ENCODE measurements around the gene CLDN1. TPM values are rescaled to one million over a fixed set of nuclear protein-coding genes. Genes with fewer than 3 reads are reported as not detected.

Gene CLDN1
- total RNA-seq, 1 donor from 2014 or later, result 0.39 TPM

DNA sequence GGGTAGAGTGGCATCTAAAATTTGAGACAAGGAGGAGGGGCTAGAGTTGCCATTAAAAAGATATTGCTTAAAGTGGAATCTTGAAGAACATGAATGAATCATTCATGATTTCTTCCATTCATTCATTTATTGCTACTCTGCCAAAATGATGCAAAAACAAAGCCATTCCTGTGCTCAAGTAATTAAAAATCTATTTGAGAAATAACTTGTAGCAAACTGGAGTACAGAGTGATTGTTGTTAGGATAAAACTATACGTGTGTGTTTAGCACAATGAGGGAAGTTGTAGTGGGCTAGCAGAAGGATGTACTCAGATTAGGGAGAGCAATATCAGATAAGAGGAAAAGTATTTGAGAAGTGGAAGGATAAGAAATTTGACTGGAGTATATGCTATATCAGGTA, 11.7 kb upstream of the CLDN1 start:
- intact Hi-C loops (cut with micrococcal nuclease), result no loop called here

DNA sequence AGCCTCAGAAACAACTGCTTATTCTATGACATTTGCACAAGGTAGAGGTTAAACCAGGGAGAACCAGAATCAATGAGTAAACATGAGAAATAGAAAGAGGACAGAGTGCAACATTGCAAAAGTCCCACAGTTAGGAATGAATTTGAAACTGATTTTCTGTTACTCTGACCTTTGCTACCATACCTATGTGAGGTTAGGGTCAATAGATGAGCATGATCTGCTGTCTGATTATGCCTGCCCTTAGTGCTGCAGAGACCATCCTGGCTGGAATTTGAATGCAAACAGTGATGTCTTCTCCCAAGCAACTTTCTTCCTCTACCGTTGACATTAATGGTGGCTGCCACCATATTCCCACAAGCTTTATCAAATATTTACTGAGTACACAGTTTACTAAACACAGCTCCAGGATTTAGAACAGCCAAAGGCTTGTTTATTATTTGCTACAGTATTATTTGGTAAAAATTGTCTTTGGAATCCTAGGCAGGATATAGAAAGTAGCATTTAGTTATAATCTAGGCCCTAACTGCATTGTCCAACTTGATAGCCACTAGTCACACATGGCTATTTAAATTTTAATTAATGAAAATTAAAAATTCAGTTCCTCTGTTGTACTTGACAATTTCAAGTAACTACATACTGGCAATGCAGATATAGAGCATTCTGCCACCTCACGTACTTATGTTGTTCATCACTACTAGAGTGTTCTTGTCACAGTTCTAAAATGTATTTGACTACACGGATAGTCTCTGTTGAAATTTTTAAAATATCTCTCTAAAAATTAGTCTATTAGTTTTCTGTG, 8.9 kb upstream of the CLDN1 start:
- intact Hi-C loops (cut with micrococcal nuclease), result no loop called here

DNA sequence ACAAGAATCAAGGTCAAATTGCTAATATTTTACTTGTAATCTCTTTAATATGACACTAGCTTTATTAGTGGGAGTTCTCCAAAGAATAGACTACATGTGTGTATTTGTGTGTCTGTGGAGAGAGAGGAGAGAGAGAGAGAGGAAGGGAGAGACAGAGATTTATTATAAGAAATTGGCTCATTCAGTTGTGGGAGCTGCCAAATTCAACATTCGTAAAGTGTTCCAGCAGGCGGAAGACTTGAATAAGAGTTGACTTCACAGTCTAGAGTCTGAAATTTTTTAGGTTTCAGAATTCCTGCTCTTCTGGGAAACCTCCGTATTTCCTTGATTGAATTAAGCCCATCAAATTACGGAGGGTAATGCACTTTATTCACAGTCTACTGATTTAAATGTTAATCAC, 4.7 kb upstream of the CLDN1 start:
- intact Hi-C loops (cut with micrococcal nuclease), result loop anchor here (10.0 kb wide), 1 partner anchor 972 kb away; no protein-coding TSS in a partner anchor

DNA sequence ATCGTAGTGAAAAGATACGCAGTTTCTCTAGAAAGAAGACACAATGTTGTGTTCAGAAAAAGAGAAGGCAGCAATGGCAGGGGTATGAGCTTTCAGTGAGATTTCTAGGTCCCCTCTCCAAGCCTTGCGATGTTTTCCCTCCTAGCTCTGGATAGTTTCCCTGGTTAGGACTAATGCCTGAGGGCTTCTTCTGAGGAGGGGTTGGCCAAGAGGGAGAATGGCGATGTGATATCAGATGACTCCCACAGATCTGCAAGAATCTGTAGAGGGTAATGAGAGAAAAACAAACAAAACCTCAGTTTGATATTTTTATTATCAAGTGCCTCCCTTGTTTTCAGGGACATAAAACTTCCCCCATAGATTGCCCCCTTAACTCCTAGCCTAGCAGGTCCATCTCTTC, 4.1 kb upstream of the CLDN1 start:
- intact Hi-C loops (cut with micrococcal nuclease), result loop anchor here (10.0 kb wide), 1 partner anchor 972 kb away; no protein-coding TSS in a partner anchor

DNA sequence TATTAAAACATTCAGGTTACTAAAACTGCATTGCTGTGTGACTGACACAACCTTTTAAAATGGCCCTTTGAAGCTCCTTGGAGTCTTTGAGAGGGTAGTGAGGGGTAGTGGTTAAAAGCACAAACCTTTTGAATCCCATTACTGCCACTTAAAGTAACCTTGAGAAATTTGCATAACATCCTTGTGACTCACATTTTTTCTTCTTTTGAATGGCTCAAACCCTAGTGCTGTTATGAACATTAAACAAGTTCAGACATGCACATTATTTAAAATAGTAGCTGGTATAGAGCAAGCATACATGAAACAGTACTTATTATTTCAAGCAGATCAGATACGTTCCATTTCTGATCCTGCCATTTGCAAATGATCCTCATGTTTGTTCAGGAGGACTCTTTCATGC, 3.7 kb upstream of the CLDN1 start:
- intact Hi-C loops (cut with micrococcal nuclease), result loop anchor here (10.0 kb wide), 1 partner anchor 971 kb away; no protein-coding TSS in a partner anchor

DNA sequence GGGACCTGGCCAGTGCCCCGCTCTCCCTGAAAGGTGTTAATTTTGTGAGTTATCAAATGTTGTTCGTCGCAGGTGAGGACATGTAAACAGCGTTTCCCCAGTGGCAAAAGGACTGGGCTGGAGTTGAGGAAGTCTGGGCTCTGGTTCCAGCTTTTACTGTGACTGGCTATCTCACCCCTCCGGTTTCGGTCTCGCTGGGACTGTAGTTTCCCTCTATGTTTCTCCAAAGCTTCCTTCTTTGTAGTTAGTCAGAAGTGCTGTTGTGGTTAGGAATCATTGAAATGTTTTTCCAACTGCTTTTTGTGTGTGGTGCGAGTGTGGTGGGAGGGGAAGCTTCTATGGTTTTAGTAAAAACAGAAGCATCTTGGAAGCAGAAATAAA, 990 bp upstream of the CLDN1 start:
- intact Hi-C loops (cut with micrococcal nuclease), result loop anchor here (10.0 kb wide), 1 partner anchor 968 kb away; no protein-coding TSS in a partner anchor

DNA sequence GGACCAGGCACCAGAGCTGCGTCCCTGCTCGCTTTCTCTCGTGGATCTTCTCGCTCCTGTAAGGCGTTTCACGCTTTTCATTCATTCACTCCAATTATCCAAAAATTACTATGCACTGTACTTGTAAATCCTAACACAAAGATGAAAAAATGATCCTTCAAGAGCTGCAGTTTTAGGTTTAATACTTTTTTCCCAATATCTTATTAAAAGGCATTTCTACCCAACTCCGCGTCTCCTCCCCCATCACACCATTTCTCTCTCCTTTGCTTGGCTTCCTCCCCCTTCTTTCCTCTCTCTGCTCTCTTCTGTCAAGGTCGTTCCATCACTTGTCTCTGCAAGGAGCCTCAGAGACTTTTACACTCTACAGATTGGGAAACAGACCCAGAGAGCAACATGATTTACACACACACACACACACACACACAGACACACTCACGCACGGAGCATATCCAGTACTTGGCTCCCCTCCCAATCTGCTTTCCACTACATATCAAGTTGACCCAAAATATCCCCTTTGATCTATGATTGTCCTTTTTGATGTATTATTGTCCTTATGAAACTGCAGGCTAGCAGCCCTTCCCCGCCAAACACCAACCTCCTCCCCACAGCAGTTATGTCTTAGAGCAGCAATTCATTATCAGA, 479 bp upstream of the CLDN1 start:
- intact Hi-C loops (cut with micrococcal nuclease), result loop anchor here (1.0 to 10.0 kb wide), 3 partner anchors 97 to 968 kb away; no protein-coding TSS in a partner anchor

DNA sequence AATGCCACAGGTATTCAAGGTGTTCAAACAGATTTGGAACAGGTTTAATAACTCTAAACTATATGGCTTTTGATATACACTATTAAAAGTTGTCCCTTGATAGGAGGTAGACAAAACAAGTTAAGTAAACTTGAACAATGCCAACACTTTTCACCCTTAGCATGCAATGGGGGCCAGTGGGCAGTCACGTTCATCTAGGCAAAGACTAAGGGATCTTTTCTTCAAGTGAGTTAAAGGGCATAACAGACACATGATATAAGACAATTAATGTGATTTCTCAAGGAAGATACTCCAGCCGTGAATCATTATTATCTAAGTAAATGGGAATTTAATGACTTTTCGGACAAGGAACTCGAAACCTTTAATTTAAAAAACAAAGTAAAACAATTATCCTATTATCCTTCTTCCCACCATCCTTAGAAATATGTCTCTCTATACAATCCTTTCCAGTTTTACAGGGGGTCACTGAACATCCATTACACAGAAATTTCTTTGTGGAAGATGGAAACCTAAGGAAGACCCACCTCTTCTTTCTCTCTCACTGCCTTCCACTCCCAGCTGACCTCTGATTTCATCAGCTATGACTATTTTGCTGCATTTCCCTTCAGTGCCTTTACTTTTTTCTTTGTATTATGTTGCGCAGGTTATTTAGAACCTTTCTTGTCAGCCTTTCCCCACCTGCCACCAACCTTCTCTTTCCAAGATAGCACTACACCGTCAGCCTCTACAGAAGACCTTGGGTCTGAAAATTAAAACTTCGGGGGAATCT, 1.5 kb downstream of the CLDN1 start:
- intact Hi-C loops (cut with micrococcal nuclease), result loop anchor here (10.0 kb wide), 1 partner anchor 966 kb away; no protein-coding TSS in a partner anchor

DNA sequence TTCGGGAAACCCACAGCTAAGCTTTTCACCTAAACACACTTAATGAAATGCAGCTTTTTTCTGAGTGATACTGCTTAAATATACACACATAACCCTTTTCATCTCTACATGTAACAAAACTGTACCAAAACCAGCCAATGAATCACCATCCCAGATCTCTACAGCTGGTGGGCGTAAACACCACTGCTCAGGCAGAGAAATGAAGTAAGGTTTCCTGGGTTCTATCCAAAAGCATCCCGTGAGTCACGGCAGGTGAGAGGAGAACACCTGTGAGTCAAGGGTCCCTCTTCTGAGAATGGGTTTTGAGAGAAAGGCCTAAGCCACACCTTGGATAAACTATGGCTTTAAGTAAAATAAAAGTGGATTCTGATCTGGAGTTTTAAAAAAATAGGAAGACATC, 2.6 kb downstream of the CLDN1 start:
- intact Hi-C loops (cut with micrococcal nuclease), result loop anchor here (10.0 kb wide), 1 partner anchor 965 kb away; no protein-coding TSS in a partner anchor

DNA sequence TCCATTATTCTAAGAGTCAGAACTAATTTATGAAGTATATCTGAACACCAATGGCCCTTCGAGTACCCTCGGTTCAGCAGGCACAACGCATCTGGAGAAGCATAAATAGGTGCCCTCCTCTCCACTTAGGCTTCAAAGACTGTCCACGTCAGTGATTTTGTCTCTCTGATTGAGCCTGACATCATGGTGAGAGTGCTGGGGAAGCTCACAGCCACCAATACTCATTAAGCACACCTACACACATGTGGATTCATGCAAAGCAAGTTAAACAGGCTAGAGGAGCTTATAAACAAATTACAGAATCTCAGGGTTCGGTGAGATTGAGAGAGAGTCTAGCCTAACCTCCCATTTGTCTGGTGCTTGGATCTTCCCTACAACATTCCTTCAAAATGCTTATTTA, 3.6 kb downstream of the CLDN1 start:
- intact Hi-C loops (cut with micrococcal nuclease), result no loop called here

DNA sequence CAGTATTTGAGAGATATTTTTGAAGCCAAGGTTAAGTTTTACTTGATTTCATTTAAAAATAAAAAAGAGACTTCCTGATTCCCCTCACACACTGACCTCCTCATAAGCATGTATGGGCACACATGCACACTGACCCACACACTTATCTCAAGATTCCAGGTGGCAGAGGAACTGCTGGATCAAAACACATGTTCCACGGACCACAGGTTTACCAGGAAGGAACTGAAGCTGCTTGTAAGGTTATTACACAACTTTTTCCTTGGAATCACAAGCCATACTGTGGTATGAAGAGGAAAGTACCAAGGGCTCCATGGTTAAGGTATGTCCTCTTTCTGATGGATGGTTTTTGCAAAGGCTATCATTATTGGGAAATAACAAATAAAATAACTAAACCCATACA, 7.5 kb downstream of the CLDN1 start:
- intact Hi-C loops (cut with micrococcal nuclease), result no loop called here

DNA sequence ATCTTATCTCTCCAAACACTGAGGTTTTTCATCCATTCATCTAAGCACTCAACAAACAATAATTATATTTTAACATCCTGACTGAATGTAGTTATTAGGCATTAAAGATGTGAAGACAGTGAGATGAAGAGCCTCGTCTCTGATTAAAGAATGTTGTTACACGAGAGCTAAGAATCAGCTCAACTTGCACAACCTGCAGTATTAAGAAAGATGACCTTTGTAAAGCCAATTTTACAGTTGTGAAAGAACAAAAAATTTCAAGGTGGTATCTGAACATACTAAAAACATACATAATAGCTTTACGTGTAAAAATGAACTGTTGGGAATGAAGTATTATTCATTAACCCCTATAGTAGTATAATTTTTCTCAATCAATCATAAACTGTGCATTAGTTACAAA, 12.8 kb downstream of the CLDN1 start:
- intact Hi-C loops (cut with micrococcal nuclease), result no loop called here

DNA sequence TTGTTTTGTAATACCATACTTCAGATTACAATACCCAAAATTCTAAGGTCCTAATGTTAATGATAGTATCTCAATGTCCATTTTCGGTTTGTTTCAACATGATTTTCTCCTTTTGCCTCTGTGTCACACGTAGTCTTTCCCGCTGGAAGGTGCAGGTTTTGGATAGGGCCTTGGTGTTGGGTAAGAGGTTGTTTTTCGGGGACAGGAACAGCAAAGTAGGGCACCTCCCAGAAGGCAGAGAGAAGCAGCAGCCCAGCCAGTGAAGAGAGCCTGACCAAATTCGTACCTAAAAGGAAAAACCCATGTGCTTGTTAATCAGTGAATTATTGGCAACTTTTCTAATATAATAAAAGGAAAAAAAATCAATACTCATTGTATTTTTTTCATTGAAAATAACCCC, 14.1 kb downstream of the CLDN1 start:
- intact Hi-C loops (cut with micrococcal nuclease), result loop anchor here (1.0 kb wide), 1 partner anchor 9 kb away; no protein-coding TSS in a partner anchor

DNA sequence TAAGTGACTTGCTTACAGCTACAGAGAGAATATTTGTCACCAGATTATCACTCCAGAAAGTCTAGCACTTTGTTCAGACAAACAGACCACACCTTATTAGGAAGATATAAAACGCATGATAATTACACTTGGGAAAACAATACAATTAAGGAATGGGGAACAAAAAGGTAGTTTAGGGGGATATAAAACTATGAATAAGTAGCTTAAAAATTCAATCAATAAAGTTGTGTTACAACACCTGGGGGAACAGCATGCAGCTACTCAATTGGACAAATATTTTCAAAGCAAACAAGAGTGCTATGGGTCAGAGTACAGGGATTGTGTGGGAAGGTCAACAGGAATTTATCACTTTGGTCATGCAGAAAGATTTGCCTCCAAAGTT, 15.1 kb downstream of the CLDN1 start:
- intact Hi-C loops (cut with micrococcal nuclease), result no loop called here

DNA sequence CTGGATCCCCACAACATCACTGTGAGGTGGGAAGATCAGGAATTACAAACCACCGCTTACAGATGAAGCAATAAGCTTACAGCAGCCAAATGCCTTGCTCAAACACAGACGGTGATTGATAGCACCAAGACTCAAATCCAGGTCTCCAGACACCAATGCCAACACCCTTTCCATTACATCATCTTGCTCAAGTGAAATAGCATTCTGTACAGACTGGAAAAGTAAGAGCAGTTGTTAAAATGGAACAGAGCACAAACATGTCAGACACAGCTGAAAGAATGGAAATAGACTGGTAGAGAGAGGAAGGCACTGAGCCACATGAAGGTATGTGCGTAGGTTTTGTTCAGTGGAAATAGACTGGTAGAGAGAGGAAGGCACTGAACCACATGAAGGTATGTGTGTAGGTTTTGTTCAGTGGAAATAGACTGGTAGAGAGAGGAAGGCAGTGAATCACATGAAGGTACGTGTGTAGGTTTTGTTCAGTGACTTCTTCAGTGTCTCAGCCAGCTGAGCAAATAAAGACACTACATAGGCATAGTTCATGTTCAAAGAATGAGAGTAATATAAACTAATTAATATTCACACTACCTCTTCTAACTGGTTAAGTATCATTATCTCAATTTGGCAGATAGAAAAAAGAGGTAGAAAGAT, 15.6 kb downstream of the CLDN1 start:
- intact Hi-C loops (cut with micrococcal nuclease), result no loop called here

DNA sequence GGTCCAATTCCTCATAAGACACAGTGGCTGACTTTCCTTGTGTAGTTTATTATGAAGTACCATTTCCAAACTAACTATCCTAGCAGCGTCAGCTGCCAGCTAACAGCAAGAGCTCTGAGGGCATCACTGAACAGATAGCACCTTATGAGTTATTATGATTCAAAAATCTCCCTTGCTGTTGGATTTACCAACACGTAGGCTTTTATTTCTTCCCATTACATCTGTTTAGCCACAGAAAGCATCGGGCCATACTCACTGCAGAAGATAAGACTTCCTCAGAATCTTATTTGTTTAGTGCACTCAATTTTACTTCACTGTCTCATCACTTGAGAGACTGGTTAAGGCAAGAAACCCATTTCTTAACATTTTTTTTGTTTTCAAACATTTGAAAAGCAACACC, 16.2 kb downstream of the CLDN1 start:
- intact Hi-C loops (cut with micrococcal nuclease), result no loop called here

DNA sequence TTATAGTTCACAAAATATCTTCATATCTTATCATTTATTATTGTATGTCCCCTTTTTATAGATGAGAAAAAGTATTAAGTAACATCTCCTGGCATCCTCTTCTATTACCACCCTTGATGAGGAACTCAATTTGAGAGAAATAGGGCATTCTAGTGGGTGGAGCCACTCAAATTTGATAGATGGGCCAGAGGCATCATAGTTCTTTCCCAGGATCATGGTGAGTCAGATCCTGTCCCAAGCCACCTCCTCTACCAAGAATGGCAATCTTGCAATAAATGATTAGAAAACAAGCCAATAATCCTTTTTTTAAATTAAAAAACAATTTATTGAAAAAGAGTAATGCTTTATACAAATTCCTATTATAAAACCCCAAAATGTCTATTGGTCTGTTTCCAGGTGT, 16.8 kb downstream of the CLDN1 start:
- intact Hi-C loops (cut with micrococcal nuclease), result no loop called here

DNA sequence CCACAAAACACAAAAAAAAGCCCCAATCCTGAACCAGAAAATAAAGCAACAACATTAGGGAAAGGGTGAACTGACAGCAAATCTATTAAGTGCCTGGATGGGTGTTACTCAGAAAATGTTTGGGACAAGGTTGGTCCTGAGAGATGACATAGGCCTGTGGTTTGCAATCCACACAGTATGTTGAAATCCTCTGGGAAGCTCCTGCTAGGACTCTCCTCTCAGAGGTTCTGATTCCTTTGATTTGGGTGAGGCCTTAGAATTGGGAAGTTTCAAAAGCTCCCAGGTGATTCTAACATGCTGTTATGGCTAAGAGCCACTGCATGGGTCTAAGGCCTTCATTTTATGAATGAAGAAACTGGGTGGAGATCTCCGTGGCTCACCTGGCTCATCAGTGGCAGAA, 18.4 kb downstream of the CLDN1 start:
- intact Hi-C loops (cut with micrococcal nuclease), result no loop called here

DNA sequence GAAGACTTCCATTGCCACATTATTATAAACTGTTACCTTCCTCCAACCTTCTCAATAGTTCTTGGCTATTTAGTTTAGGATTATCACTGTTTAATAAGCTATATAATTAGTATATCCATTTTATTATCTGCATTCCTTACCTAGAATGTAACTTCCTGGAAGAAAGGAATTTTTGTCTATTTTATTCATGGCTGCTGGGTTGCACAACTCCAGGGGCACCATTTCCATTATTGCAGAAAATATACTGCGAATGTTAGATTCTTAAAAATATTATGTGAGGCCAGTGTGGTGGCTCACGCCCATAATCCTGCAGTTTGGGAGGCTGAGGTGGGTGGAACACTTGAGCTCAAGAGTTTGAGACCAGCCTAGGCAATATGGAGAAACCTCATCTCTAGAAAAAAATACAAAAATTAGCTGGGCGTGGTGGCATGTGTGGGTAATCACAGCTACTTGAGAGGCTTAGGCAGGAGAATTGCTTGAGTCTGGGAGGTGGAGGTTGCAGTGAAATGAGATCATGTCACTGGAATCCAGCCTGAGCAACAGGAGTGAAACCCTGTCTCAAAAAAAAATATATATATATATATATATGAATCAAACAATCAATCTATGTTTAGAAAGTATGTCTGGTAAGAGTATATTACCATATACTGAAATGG, 19.9 kb downstream of the CLDN1 start:
- intact Hi-C loops (cut with micrococcal nuclease), result no loop called here

DNA sequence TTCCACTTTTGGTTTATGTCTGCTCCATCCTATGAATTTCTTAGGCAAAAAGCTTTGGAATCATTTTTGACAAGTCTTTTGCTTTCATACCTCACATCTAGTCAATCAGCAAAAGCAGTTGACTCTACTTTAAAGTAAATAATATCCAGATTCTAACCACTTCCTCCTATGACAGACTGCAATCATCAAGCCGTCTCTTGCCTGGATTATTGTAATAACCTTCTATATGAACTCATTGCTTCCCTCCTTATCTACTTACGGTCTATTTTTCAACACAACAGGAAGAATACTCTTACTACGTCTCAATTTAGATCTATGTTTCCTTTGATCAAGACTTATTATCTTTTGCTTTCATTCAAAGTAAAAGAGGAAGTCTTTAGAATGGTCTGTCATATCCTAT, 20.7 kb downstream of the CLDN1 start:
- intact Hi-C loops (cut with micrococcal nuclease), result no loop called here

DNA sequence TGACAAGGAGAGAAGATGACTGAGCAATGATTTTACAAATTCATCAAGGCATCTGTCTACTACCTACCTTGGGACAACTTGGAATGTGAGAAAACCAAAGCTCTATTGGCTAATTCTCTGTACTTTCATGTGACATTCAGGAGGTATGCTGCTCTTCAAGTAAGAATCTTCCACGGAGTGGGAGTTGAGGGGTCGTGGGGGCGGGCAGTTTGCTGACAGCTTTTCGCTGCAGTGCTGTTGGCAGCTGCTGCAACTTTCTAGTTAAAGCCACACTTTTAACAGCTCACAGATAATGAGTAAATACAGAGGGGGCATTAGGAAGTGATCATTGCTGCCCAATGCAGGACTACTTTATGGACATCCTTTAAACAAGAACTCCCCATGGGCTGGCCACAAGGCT, 22.3 kb downstream of the CLDN1 start:
- intact Hi-C loops (cut with micrococcal nuclease), result no loop called here
